Fibroblast of mammary gland (primary cell): ENCODE results near the gene CNKSR3.
A peak's percentile ranks its signal among the peaks of the same experiment; 100 is the strongest.

Experiments used
- DNase-seq: peaks from one replicate; pipeline ENCODE4 v3.0.0-alpha.2; 2010; ENCODE audit warnings: low read depth
- H3K4me3 ChIP-seq: 2 replicates; pipeline ENCODE4 v1.5.1; 2011; ENCODE audit warnings: low read depth, mild to moderate bottlenecking, low read length, moderate library complexity; ENCODE audit not compliant: control insufficient read depth
- TF ChIP-seq, protein P1 (sequence below): conservative IDR thresholded peaks from 2 replicates; pipeline ENCODE4 v1.5.1; 2011; ENCODE audit warnings: low read depth, low read length, inconsistent platforms; ENCODE audit not compliant: control insufficient read depth, insufficient read depth

Gene CNKSR3

DNA sequence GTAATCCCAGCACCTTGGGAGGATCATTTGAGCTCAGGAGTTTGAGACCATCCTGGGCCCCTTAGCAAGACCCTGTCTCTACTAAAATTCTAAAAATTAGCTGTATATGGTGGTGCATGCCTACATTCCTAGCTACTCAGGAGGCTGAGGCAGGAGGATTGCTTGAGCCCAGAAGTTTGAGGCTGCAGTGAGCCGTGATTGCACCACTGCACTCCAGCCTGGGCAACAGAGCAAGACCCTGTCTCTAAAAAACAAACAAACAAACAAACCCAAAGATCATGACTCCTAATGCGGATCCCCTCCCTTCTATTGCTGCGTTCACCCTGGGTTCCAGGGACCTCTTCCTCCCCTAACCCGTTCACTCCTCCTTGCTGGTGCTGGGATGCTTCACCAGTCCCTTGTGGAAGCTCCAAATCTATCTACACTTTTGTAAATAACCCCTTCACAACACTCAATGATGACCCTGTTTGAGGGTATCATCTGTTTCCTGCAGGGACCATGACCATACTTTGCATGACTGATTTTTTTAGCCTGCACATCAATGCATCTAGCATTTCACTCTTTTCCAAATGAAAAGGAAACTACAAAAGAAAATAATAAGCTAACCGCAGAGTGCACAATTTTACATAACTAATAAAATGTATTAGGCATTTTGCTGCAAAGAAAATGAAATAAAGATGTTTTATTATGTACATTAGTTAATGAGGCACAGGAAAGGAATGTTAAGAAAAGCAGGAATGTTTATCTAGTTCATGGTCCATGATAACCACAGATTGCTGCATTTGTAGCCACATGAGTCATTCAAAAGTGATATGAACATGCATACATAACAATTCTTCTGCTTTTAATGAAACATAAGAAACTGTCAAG lies 123.4 kb downstream of the CNKSR3 start:
- DNase-seq: peak; percentile 91
- TF ChIP-seq, protein P1, sequence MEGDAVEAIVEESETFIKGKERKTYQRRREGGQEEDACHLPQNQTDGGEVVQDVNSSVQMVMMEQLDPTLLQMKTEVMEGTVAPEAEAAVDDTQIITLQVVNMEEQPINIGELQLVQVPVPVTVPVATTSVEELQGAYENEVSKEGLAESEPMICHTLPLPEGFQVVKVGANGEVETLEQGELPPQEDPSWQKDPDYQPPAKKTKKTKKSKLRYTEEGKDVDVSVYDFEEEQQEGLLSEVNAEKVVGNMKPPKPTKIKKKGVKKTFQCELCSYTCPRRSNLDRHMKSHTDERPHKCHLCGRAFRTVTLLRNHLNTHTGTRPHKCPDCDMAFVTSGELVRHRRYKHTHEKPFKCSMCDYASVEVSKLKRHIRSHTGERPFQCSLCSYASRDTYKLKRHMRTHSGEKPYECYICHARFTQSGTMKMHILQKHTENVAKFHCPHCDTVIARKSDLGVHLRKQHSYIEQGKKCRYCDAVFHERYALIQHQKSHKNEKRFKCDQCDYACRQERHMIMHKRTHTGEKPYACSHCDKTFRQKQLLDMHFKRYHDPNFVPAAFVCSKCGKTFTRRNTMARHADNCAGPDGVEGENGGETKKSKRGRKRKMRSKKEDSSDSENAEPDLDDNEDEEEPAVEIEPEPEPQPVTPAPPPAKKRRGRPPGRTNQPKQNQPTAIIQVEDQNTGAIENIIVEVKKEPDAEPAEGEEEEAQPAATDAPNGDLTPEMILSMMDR: no peak
- H3K4me3 ChIP-seq: no peak overlapping the region

DNA sequence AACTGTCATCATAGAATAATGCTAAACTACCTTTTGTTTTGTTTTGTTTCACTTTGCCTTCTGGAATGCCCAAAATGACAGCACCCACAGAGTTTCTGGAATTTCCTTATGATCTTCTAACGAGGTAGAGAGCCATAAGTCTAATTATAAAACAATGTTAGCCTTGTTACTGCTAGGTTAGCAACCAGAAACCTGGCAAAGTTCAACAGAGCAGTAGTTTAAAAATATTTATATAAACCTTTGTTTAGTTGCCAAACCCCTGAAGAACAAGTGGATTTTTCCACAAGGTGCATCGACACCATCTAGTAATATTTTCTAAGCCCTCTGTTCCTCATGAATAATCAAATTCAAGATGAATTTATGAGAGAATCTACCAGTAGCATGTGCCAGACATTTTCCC lies 126.3 kb downstream of the CNKSR3 start:
- no peak overlapping the region for H3K4me3 ChIP-seq
- DNase-seq: no peak
- TF ChIP-seq, protein P1: no peak

DNA sequence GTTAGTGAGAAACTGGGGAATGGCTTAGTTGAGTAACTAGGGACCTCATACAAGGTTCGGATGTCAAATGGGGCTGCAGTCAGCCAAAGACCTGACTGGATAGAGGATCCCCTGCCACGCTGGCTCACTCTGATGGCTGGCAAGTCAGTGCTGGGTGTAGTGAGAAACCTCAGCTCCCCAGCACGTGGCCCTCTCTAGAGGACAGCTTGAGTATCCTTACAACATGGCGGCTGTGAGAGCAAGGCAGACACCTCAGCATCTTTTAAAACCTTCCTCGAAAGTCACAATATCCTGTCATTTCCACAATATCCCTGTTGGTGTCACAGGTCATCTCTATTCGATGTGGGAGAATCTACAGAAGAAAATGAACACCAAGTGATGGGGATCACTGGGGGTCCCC lies 127.2 kb downstream of the CNKSR3 start:
- no peak for DNase-seq
- TF ChIP-seq, protein P1: no peak
- no peak overlapping the region for H3K4me3 ChIP-seq

DNA sequence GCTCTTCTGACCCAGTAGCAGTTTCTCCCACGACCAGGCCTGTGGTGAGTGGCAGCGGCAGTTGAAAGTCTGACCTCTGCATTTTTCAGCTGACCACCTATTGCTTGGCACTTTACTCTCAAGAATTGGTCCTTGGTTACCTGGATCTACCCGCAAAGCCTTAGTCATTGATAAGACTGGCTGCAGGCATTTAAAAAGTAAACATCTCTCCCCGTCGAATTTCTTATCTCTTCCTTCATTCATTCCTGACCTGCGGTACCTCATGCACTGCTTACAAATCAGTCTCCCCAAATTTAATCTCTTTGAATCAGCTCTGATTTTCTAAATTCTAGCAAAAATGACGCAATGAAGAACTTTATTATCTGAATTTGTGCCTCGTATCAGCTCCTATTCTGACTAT lies 127.7 kb downstream of the CNKSR3 start:
- H3K4me3 ChIP-seq: no peak overlapping the region
- TF ChIP-seq, protein P1: no peak
- no peak for DNase-seq

DNA sequence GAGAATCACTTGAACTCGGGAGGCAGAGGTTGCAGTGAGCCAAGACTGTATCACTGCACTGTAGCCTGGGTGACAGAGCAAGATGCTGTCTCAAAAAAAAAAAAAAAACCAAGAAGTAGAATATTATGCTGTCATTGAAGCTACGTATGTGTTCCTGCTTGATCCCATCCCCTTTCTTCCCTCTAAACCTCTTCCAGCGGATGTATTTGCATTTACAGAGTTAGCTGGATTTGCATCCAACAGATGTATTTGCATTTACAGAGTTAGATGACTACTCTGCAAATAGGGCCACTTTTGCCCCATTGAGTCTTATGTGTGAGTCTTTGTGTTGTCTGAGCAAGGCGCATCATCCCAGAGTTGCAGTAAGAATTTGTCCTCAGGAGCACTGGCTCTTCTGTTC lies 128.9 kb downstream of the CNKSR3 start:
- no peak for DNase-seq
- no peak overlapping the region for H3K4me3 ChIP-seq
- TF ChIP-seq, protein P1: no peak

DNA sequence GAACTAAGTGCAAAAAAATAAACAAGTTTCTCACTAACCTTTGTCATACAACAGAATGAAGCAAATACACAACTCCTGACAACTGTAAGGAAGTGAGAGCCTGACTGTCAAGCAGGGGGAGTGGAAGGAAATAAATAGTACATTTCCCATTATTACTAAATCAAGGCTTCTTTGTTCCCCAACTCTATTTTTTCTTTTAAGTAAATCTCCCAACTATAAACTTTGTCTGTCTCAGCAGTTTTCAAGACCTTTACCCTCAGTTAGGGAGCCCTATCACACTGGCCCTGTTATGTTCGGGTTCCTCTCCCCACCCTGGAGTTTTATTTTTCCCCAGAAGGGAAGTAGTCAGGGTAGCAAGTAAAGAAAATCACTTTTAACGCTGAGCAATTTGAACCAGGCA lies 129.7 kb downstream of the CNKSR3 start:
- no peak for DNase-seq
- TF ChIP-seq, protein P1: no peak
- no peak overlapping the region for H3K4me3 ChIP-seq
